ENCODE results near the gene MAD1L1. TPM values are rescaled to one million over a fixed set of nuclear protein-coding genes. Genes with fewer than 3 reads are reported as not detected.

MAD1L1 gene
- total and polyA plus RNA-seq, 4 donors, result 12.8 to 20.7 (median 16.5) TPM

DNA sequence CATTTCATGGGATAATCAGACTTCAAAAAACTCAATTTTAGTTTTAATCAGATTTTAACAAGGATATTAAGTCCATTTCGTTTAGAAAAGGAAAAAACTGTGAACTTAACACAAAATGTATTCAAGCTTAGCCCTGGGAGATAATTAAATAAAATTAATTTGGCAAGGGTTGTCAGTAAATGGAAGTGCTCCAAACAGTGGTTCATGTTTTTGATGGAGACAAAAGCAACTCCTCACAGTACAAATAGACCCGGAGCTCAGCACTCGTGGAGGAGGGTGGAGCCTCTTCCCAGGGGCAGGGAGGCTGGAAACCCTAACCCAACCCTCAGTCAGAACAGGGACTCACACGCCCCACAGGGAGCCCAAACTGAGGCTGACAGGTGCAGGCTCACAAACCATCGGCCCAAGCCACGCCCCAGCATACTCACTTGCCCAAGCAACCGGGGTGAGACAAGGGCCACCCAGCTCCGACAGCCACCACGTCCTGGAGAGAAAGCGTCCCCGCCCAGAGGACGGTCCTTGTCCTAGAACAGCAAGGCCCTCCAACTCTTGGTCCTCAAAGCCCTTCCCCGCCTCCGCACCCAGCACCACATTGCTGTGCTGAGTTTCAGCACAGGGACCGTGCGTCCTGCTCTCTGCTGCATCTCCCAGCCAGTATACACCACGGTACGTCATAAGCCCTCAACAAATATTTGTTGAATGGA is 39.8 kb downstream of the MAD1L1 start:
- no peak overlapping the region for H3K27ac ChIP-seq (ENCODE audit: low read depth in 1 of 2, low read length in 2 of 2)
- H3K36me3 ChIP-seq (ENCODE audit: control insufficient read depth in 4 of 4, insufficient read depth in 3 of 4, low read depth in 1 of 4, low read length in 3 of 4), result peaks cover 0 to 7% (median 6%) of the 10 kb centered on the region in 4 donors
- TF ChIP-seq, protein P1, sequence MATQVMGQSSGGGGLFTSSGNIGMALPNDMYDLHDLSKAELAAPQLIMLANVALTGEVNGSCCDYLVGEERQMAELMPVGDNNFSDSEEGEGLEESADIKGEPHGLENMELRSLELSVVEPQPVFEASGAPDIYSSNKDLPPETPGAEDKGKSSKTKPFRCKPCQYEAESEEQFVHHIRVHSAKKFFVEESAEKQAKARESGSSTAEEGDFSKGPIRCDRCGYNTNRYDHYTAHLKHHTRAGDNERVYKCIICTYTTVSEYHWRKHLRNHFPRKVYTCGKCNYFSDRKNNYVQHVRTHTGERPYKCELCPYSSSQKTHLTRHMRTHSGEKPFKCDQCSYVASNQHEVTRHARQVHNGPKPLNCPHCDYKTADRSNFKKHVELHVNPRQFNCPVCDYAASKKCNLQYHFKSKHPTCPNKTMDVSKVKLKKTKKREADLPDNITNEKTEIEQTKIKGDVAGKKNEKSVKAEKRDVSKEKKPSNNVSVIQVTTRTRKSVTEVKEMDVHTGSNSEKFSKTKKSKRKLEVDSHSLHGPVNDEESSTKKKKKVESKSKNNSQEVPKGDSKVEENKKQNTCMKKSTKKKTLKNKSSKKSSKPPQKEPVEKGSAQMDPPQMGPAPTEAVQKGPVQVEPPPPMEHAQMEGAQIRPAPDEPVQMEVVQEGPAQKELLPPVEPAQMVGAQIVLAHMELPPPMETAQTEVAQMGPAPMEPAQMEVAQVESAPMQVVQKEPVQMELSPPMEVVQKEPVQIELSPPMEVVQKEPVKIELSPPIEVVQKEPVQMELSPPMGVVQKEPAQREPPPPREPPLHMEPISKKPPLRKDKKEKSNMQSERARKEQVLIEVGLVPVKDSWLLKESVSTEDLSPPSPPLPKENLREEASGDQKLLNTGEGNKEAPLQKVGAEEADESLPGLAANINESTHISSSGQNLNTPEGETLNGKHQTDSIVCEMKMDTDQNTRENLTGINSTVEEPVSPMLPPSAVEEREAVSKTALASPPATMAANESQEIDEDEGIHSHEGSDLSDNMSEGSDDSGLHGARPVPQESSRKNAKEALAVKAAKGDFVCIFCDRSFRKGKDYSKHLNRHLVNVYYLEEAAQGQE (IDR thresholded peaks at IDR 0.05), result no peak
- no peak for TF ChIP-seq RAD21 (IDR thresholded peaks at IDR 0.05)
- no peaks in the 10 kb centered on the region for H3K27me3 ChIP-seq (ENCODE audit: control insufficient read depth in 4 of 4, insufficient read depth in 4 of 4, low read length in 3 of 4)
- no peak overlapping the region for H3K9ac ChIP-seq (ENCODE audit: low read depth in 1 of 2, low read length in 2 of 2)
- no peak overlapping the region for H3K4me3 ChIP-seq (ENCODE audit: low read depth in 1 of 3, low read length in 3 of 3)
- no peaks in the 10 kb centered on the region for H3K4me1 ChIP-seq (ENCODE audit: control insufficient read depth in 4 of 4, insufficient read depth in 4 of 4, low read length in 3 of 4)
- DNase-seq (ENCODE audit: low spot score), result no peak
- 92% methylated on average over 18 of the region's 18 CpGs for WGBS
- peaks cover 4 to 6% (median 5%) of the 10 kb centered on the region in 4 donors for H3K9me3 ChIP-seq (ENCODE audit: control insufficient read depth in 4 of 4, low read length in 3 of 4)

DNA sequence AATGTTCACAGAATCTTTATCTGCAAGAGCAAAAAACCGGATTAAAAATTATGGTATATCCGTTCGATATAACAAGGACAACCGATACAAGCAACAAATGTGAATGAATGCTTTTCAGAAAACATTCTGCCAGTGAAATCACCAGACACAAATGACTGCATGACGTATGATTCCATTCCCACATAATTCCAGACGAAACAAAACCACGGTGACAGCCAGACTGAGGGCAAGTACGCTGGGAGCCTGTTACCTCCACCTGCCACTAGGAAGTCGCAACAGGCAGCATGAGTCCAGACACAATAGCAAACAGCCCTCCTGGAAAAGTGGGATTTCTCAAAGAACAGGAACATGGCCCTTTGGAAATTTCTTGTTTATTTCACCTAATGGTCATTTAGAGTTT is 41.7 kb downstream of the MAD1L1 start:
- 93% methylated on average over 9 of the region's 9 CpGs for WGBS
- H3K4me1 ChIP-seq (ENCODE audit: control insufficient read depth in 4 of 4, insufficient read depth in 4 of 4, low read length in 3 of 4), result no peaks in the 10 kb centered on the region
- peaks cover 0 to 7% (median 6%) of the 10 kb centered on the region in 4 donors for H3K36me3 ChIP-seq (ENCODE audit: control insufficient read depth in 4 of 4, insufficient read depth in 3 of 4, low read depth in 1 of 4, low read length in 3 of 4)
- H3K9ac ChIP-seq (ENCODE audit: low read depth in 1 of 2, low read length in 2 of 2), result no peak overlapping the region
- H3K9me3 ChIP-seq (ENCODE audit: control insufficient read depth in 4 of 4, low read length in 3 of 4), result peaks cover 3 to 6% (median 4%) of the 10 kb centered on the region in 4 donors
- TF ChIP-seq, protein P2, sequence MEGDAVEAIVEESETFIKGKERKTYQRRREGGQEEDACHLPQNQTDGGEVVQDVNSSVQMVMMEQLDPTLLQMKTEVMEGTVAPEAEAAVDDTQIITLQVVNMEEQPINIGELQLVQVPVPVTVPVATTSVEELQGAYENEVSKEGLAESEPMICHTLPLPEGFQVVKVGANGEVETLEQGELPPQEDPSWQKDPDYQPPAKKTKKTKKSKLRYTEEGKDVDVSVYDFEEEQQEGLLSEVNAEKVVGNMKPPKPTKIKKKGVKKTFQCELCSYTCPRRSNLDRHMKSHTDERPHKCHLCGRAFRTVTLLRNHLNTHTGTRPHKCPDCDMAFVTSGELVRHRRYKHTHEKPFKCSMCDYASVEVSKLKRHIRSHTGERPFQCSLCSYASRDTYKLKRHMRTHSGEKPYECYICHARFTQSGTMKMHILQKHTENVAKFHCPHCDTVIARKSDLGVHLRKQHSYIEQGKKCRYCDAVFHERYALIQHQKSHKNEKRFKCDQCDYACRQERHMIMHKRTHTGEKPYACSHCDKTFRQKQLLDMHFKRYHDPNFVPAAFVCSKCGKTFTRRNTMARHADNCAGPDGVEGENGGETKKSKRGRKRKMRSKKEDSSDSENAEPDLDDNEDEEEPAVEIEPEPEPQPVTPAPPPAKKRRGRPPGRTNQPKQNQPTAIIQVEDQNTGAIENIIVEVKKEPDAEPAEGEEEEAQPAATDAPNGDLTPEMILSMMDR (IDR thresholded peaks at IDR 0.05; ENCODE audit: low read depth, low read length, missing input control), result no peak
- no peak for TF ChIP-seq SP1 (IDR thresholded peaks at IDR 0.05)
- TF ChIP-seq GABPA (IDR thresholded peaks at IDR 0.05 in 1 of 2, conservative IDR thresholded peaks at IDR 0.05 in 1 of 2), result no peak
- TF ChIP-seq, protein P1 (IDR thresholded peaks at IDR 0.05), result no peak
- no peak for TF ChIP-seq TAF1 (conservative IDR thresholded peaks at IDR 0.05)
- no peak for TF ChIP-seq EGR1 (IDR thresholded peaks at IDR 0.05; ENCODE audit: low read depth in 2 of 2)
- TF ChIP-seq HNF4G (IDR thresholded peaks at IDR 0.05), result no peak
- TF ChIP-seq, protein P3, sequence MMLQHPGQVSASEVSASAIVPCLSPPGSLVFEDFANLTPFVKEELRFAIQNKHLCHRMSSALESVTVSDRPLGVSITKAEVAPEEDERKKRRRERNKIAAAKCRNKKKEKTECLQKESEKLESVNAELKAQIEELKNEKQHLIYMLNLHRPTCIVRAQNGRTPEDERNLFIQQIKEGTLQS (IDR thresholded peaks at IDR 0.05), result no peak
- no peak for TF ChIP-seq JUND (IDR thresholded peaks at IDR 0.05)
- no peak for TF ChIP-seq NR2F2 (IDR thresholded peaks at IDR 0.05)
- TF ChIP-seq, protein P4, sequence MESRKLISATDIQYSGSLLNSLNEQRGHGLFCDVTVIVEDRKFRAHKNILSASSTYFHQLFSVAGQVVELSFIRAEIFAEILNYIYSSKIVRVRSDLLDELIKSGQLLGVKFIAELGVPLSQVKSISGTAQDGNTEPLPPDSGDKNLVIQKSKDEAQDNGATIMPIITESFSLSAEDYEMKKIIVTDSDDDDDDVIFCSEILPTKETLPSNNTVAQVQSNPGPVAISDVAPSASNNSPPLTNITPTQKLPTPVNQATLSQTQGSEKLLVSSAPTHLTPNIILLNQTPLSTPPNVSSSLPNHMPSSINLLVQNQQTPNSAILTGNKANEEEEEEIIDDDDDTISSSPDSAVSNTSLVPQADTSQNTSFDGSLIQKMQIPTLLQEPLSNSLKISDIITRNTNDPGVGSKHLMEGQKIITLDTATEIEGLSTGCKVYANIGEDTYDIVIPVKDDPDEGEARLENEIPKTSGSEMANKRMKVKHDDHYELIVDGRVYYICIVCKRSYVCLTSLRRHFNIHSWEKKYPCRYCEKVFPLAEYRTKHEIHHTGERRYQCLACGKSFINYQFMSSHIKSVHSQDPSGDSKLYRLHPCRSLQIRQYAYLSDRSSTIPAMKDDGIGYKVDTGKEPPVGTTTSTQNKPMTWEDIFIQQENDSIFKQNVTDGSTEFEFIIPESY (IDR thresholded peaks at IDR 0.05), result no peak
- TF ChIP-seq RXRA (IDR thresholded peaks at IDR 0.05), result no peak
- H3K4me3 ChIP-seq (ENCODE audit: low read depth in 1 of 3, low read length in 3 of 3), result no peak overlapping the region
- H3K27me3 ChIP-seq (ENCODE audit: control insufficient read depth in 4 of 4, insufficient read depth in 4 of 4, low read length in 3 of 4), result no peaks in the 10 kb centered on the region
- DNase-seq (ENCODE audit: low spot score), result no peak
- no peak overlapping the region for H3K27ac ChIP-seq (ENCODE audit: low read depth in 1 of 2, low read length in 2 of 2)
